H1 (cell line): ENCODE measurements around the gene ST8SIA2. TPM values are rescaled to one million over a fixed set of nuclear protein-coding genes. Genes with fewer than 3 reads are reported as not detected.

ENCODE experiments used
- CTCF ChIA-PET: fragments of 300-600 bp; sonication (Branson Sonifier 250); formaldehyde crosslinking; loops from one replicate; lab custom pipeline; 2021; ENCODE audit not compliant: partially characterized antibody; lab: Charles Lee
- POLR2A ChIA-PET: fragments of 300-600 bp; sonication (Branson Sonifier 250); formaldehyde crosslinking; loops from one replicate; lab custom pipeline; 2021; ENCODE audit warnings: inconsistent platforms; ENCODE audit not compliant: partially characterized antibody; lab: Charles Lee
- DNase-seq, 2 experiments: peaks; one replicate each; pipeline versions ENCODE4 v3.0.0 to v3.0.0-alpha.2; 2010 to 2022; ENCODE audit warnings: low spot score in 2 of 2, low read depth in 1 of 2, mixed read lengths in 1 of 2
- FAIRE-seq: peaks from 2 replicates; lab custom pipeline; 2011; peaks lifted over from hg19 to GRCh38; lab: Jason Lieb, UNC
- H2AFZ ChIP-seq: 2 replicates; pipeline ENCODE4 v1.8.1; 2012; ENCODE audit warnings: low read length, inconsistent platforms
- H2AK5ac ChIP-seq: 2 replicates; pipeline ENCODE4 v1.6.1; 2013; ENCODE audit warnings: low read depth, low read length
- H2BK120ac ChIP-seq: replicated peaks from 2 replicates; pipeline ENCODE3; 2013; ENCODE audit warnings: low read depth, low read length, inconsistent platforms
- H2BK12ac ChIP-seq: 2 replicates; pipeline ENCODE4 v1.6.1; 2013; ENCODE audit warnings: low read depth, low read length
- H2BK15ac ChIP-seq: 2 replicates; pipeline ENCODE4 v1.6.1; 2013; ENCODE audit warnings: low read length
- H2BK20ac ChIP-seq: 2 replicates; pipeline ENCODE4 v1.6.1; 2013; ENCODE audit warnings: low read length
- H2BK5ac ChIP-seq: 2 replicates; pipeline ENCODE4 v1.6.1; 2013; ENCODE audit warnings: low read depth, low read length
- H3K14ac ChIP-seq: 2 replicates; pipeline ENCODE4 v1.6.1; 2013; ENCODE audit warnings: inconsistent platforms; ENCODE audit not compliant: insufficient read length
- H3K18ac ChIP-seq: 2 replicates; pipeline ENCODE4 v1.6.1; 2013; ENCODE audit warnings: low read length; ENCODE audit errors: extremely low read depth
- H3K23ac ChIP-seq: 2 replicates; pipeline ENCODE4 v1.6.1; 2013; ENCODE audit warnings: inconsistent platforms; ENCODE audit not compliant: insufficient read length
- H3K23me2 ChIP-seq: 2 replicates; pipeline ENCODE4 v1.6.1; 2013; ENCODE audit warnings: low read depth, low read length
- H3K27ac ChIP-seq: 2 replicates; pipeline ENCODE4 v1.6.1; 2011; ENCODE audit warnings: low read depth, low read length, inconsistent platforms
- H3K27me3 ChIP-seq, 4 experiments: replicated peaks in 1 of 4; 1 replicate in 1 of 4; 2 replicates in 3 of 4; pipeline versions ENCODE4 v1.6.1 to v1.8.1; 2011 to 2013; ENCODE audit warnings: low read length in 3 of 4, mild to moderate bottlenecking in 3 of 4, inconsistent platforms in 2 of 4, mixed read lengths in 2 of 4, moderate library complexity in 1 of 4; ENCODE audit not compliant: control insufficient read depth in 3 of 4, insufficient read depth in 3 of 4; ENCODE audit errors: extremely low read depth in 1 of 4
- H3K36me3 ChIP-seq, 4 experiments: 2 replicates each; pipeline versions ENCODE4 v1.6.1 to v1.8.1; 2011 to 2013; ENCODE audit warnings: mild to moderate bottlenecking in 4 of 4, low read length in 3 of 4, moderate library complexity in 2 of 4, control low read depth in 1 of 4, inconsistent platforms in 1 of 4; ENCODE audit not compliant: insufficient read depth in 4 of 4, control insufficient read depth in 2 of 4
- H3K4ac ChIP-seq: replicated peaks from 2 replicates; pipeline ENCODE3; 2013; ENCODE audit warnings: low read length, low read depth, mixed read lengths, inconsistent platforms; ENCODE audit not compliant: insufficient read length
- H3K4me1 ChIP-seq, 4 experiments: replicated peaks in 1 of 4; 1 replicate in 1 of 4; 2 replicates in 3 of 4; pipeline versions ENCODE4 v1.6.1 to v1.8.1; 2011 to 2013; ENCODE audit warnings: low read length in 3 of 4, inconsistent platforms in 2 of 4, mixed read lengths in 1 of 4; ENCODE audit not compliant: insufficient read depth in 4 of 4, control insufficient read depth in 3 of 4
- H3K4me2 ChIP-seq, 2 experiments: 2 replicates each; pipeline versions ENCODE4 v1.6.1 to v1.8.1; 2011 to 2013; ENCODE audit warnings: low read depth in 2 of 2, low read length in 2 of 2, control low read depth in 1 of 2, inconsistent platforms in 1 of 2, mild to moderate bottlenecking in 1 of 2; ENCODE audit not compliant: insufficient read depth in 1 of 2
- H3K4me3 ChIP-seq, 4 experiments: fragments of 200-600, 300-600 bp in 1 of 4; sonication (generic), shearing (Covaris generic), sonication (Bioruptor Twin) in 1 of 4; 2 replicates each; pipeline versions ENCODE4 v1.5.1 to v1.8.1; 2011 to 2016; ENCODE audit warnings: low read length in 4 of 4, low read depth in 3 of 4, control low read depth in 2 of 4, inconsistent platforms in 2 of 4, mild to moderate bottlenecking in 2 of 4, mixed read lengths in 1 of 4, moderate library complexity in 1 of 4; ENCODE audit not compliant: insufficient read depth in 2 of 4; ENCODE audit errors: extremely low read depth in 1 of 4
- H3K56ac ChIP-seq: replicated peaks from 2 replicates; pipeline ENCODE3; 2013; ENCODE audit warnings: low read depth, mild to moderate bottlenecking, mixed read lengths, low read length, inconsistent platforms; ENCODE audit not compliant: insufficient read length
- H3K79me1 ChIP-seq: 2 replicates; pipeline ENCODE4 v1.6.1; 2013; ENCODE audit warnings: low read depth, low read length, control low read depth
- H3K79me2 ChIP-seq, 2 experiments: 2 replicates each; pipeline versions ENCODE4 v1.6.1 to v1.8.1; 2012 to 2013; ENCODE audit warnings: low read length in 2 of 2, mild to moderate bottlenecking in 2 of 2, inconsistent platforms in 1 of 2; ENCODE audit not compliant: insufficient read depth in 2 of 2, control insufficient read depth in 1 of 2
- H3K9ac ChIP-seq, 4 experiments: replicated peaks in 1 of 4; 1 replicate in 1 of 4; 2 replicates in 3 of 4; pipeline versions ENCODE4 v1.6.1 to v1.8.1; 2011 to 2013; ENCODE audit warnings: low read depth in 3 of 4, low read length in 3 of 4, control low read depth in 2 of 4, mild to moderate bottlenecking in 2 of 4, moderate library complexity in 2 of 4, inconsistent platforms in 1 of 4; ENCODE audit errors: extremely low read depth in 1 of 4
- H3K9me3 ChIP-seq, 2 experiments: 2 replicates each; pipeline versions ENCODE4 v1.6.1 to v1.8.1; 2012 to 2013; ENCODE audit warnings: mild to moderate bottlenecking in 2 of 2, moderate library complexity in 2 of 2, control low read depth in 1 of 2, inconsistent platforms in 1 of 2, low read depth in 1 of 2, low read length in 1 of 2, mixed read lengths in 1 of 2; ENCODE audit not compliant: insufficient read depth in 2 of 2
- H4K20me1 ChIP-seq, 2 experiments: replicated peaks in 1 of 2; 2 replicates each; pipeline versions ENCODE3 to v1.8.1; 2011 to 2013; ENCODE audit warnings: inconsistent platforms in 2 of 2, low read length in 2 of 2, mild to moderate bottlenecking in 1 of 2; ENCODE audit not compliant: insufficient read depth in 2 of 2, control insufficient read depth in 1 of 2
- H4K5ac ChIP-seq: 2 replicates; pipeline ENCODE4 v1.6.1; 2013; ENCODE audit warnings: low read length, low read depth, mixed read lengths, inconsistent platforms; ENCODE audit not compliant: insufficient read length
- H4K8ac ChIP-seq: 2 replicates; pipeline ENCODE4 v1.8.0; 2013; ENCODE audit warnings: mild to moderate bottlenecking, moderate library complexity, low read length, inconsistent platforms; ENCODE audit not compliant: insufficient read depth; ENCODE audit errors: extremely low read depth
- H4K91ac ChIP-seq: replicated peaks from 2 replicates; pipeline ENCODE3; 2013; ENCODE audit warnings: low read length, mixed read lengths, inconsistent platforms; ENCODE audit not compliant: insufficient read length
- CHD1 ChIP-seq: IDR thresholded peaks from 2 replicates; pipeline ENCODE4 v1.6.1; 2012; ENCODE audit warnings: low read depth, low read length, improper control_type of control experiment
- CREB1 ChIP-seq: IDR thresholded peaks from 2 replicates; pipeline ENCODE4 v1.6.1; 2012; ENCODE audit warnings: inconsistent platforms
- JUND ChIP-seq: IDR thresholded peaks from 2 replicates; pipeline ENCODE4 v1.6.1; 2011; ENCODE audit warnings: mild to moderate bottlenecking, improper control_type of control experiment, low read length
- KDM5A ChIP-seq: fragments of 200-600 bp; IDR thresholded peaks from 2 replicates; pipeline ENCODE4 v1.7.1; 2012; ENCODE audit warnings: mild to moderate bottlenecking, low read length, inconsistent platforms, mixed read lengths
- RFX5 ChIP-seq: IDR thresholded peaks from 2 replicates; pipeline ENCODE4 v1.6.1; 2011; ENCODE audit warnings: low read depth, low read length, improper control_type of control experiment, borderline replicate concordance
- SP1 ChIP-seq: IDR thresholded peaks from 2 replicates; pipeline ENCODE4 v1.6.1; 2011; ENCODE audit warnings: low read depth, low read length
- TAF7 ChIP-seq: optimal IDR thresholded peaks from 2 replicates; pipeline ENCODE3; 2011; ENCODE audit warnings: low read depth, mild to moderate bottlenecking, inconsistent platforms, low read length, moderate library complexity, borderline replicate concordance
- WGBS, 2 experiments: shearing (Covaris generic) in 1 of 2; methylation state at CpG; one replicate each; pipeline versions ENCODE4 v1.1.6 to v1.1.7; 2013 to 2015; ENCODE audit warnings: low lambda C conversion rate in 2 of 2, mixed read lengths in 2 of 2, inconsistent platforms in 1 of 2, low coverage in 1 of 2, missing lambda C conversion rate in 1 of 2; ENCODE audit not compliant: insufficient replicate concordance in 2 of 2, insufficient coverage in 1 of 2, insufficient read length in 1 of 2; ENCODE audit errors: extremely low coverage in 1 of 2, missing lambda C conversion rate in 1 of 2; 5-methylcytosine and 5-hydroxymethylcytosine counted together
- polyA plus RNA-seq, 7 experiments: library from polyadenylated mRNA; depleted of rRNA in 3 of 7; stranded (reverse) in 5 of 7; unstranded in 2 of 7; fragments of >200 nt in 5 of 7; fragments of 200-250 nt in 2 of 7; gene quantifications; 1 replicate in 5 of 7; 2 replicates in 1 of 7; 4 replicates in 1 of 7; pipeline versions ENCODE4 v1.2.1 to v1.2.3, GENCODE V29; 2011 to 2013; ENCODE audit warnings: missing spikeins in 2 of 7, mixed read lengths in 2 of 7
- total RNA-seq: library from RNA; stranded (reverse); fragmentation: NEBNext Ultra II Directional; extraction: Animal tissue kit (Norgen Biotek cat#: 25700); gene quantifications from 2 replicates; pipeline ENCODE4 v1.2.1, GENCODE V29; 2021

The ST8SIA2 gene
- total and polyA plus RNA-seq, 2 of the 8 experiments (the other 6 are each of a cell fraction or from before 2014, with no cell fraction given) = 3.0 to 4.5 TPM

DNA sequence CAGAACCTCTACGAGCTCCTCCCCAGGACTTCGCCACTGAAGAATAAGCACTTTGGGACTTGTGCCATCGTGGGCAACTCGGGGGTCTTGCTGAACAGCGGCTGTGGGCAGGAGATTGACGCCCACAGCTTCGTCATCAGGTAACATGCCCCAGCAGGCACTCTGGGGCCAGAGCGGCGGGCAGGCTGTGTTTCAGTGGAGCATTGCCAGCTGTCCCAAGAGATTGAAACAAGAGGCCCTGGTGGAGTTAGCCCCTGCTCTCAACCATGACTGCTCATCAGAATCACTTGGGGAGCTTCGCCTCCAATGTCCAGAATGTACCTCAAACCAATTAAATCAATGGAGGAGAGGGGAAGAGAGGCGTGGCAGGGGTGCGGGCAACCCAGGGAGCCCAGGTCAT lies 44.8 kb downstream of the ST8SIA2 start:
- CTCF ChIA-PET = interaction anchor here (1.0 kb wide), 1 partner anchor 47 kb away, joined by 4 read pairs; no protein-coding TSS in a partner anchor
- Histone ChIP-seq H2BK120ac (no peak overlapping the region), H4K5ac (no peak overlapping the region), H4K20me1 (no peaks in the 10 kb centered on the region), H2AFZ (no peak overlapping the region), H3K4me2 (no peak overlapping the region), H3K18ac (no peak overlapping the region), H3K79me1 (no peaks in the 10 kb centered on the region), H2BK5ac (no peak overlapping the region), H3K14ac (no peak overlapping the region), H2BK20ac (no peak overlapping the region), H4K8ac (no peak overlapping the region), H3K4ac (no peak overlapping the region), H3K9me3 (no peaks in the 10 kb centered on the region), H3K9ac (no peak overlapping the region), H4K91ac (no peak overlapping the region)
- WGBS, 2 experiments = 87% methylated on average over 12 of the region's 12 CpGs; no CpG with 5 or more reads in 1 of the 2 experiments
- TF ChIP-seq CHD1 = no peak
- no peak for TF ChIP-seq JUND
- no peak for TF ChIP-seq SP1
- no peak for TF ChIP-seq TAF7
- no peak for TF ChIP-seq KDM5A
- no peak for TF ChIP-seq RFX5
- no peak for TF ChIP-seq CREB1
- TF ChIP-seq, all 59 proteins: peak for 0
- no peaks in the 10 kb centered on the region; a peak in 1 of 8 replicates for H3K36me3 ChIP-seq
- H2AK5ac ChIP-seq = no peak overlapping the region
- POLR2A ChIA-PET = interaction anchor here (1.1 kb wide), 1 partner anchor 12 kb away, joined by 3 read pairs; no protein-coding TSS in a partner anchor
- H2BK12ac ChIP-seq = no peak overlapping the region
- no peaks in the 10 kb centered on the region for H3K23me2 ChIP-seq
- no peaks in the 10 kb centered on the region for H3K79me2 ChIP-seq
- H3K4me1 ChIP-seq = no peaks in the 10 kb centered on the region
- H3K27ac ChIP-seq = no peak overlapping the region
- DNase-seq (no peak), FAIRE-seq (no peak)
- H3K4me3 ChIP-seq = no peak overlapping the region
- no peak overlapping the region for H3K23ac ChIP-seq
- no peak overlapping the region for H3K56ac ChIP-seq
- no peaks in the 10 kb centered on the region for H3K27me3 ChIP-seq
- no peak overlapping the region for H2BK15ac ChIP-seq
